HCT116 (cell line): ENCODE results near the gene OPCML. TPM values are rescaled to one million over a fixed set of nuclear protein-coding genes. Genes with fewer than 3 reads are reported as not detected.

Experiments used
- ATAC-seq: fragments of 200-7000 bp; cut with Tn5 transposase; 2 replicates; pipeline ENCODE4 v1.9.1; 2020; ENCODE audit warnings: mild to moderate bottlenecking, moderate library complexity
- BruUV-seq: library from RNA; stranded (reverse); fragments of 400-500 nt; replicated peaks from 2 replicates; lab custom pipeline; 2021; lab: Mats Ljungman, UMichigan
- CTCF ChIA-PET: fragments of 300-600 bp; sonication (Branson Sonifier 250); formaldehyde crosslinking; loops from one replicate; lab custom pipeline; 2021; ENCODE audit warnings: antibody characterized with exemption; lab: Charles Lee
- POLR2A ChIA-PET: fragments of 300-600, 350-600 bp; sonication (Branson Sonifier 250); formaldehyde crosslinking; loops from one replicate; lab custom pipeline; 2021; ENCODE audit warnings: antibody characterized with exemption; lab: Charles Lee
- RAD21 ChIA-PET, 2 experiments: fragments of 300-600 bp; sonication (Branson Sonifier 250); formaldehyde crosslinking; loops; one replicate each; lab custom pipeline; 2023; ENCODE audit warnings: low total read pairs in 2 of 2; ENCODE audit not compliant: uncharacterized antibody in 2 of 2, unreplicated experiment in 2 of 2, low non-redundant PET in 1 of 2; lab: Charles Lee
- DNase-seq: peaks from one replicate; pipeline ENCODE4 v3.0.0-alpha.2; 2010; ENCODE audit warnings: low read depth, low spot score
- H2AFZ ChIP-seq: fragments of 200-600 bp; shearing (Covaris generic), sonication (generic); 2 replicates; pipeline ENCODE4 v1.6.1; 2017; ENCODE audit warnings: low read depth, mixed run types, mixed read lengths, antibody characterized with exemption, low read length; ENCODE audit not compliant: poor library complexity, severe bottlenecking
- H3K27ac ChIP-seq: 2 replicates; pipeline ENCODE4 v1.5.1; 2012; ENCODE audit warnings: low read depth, low read length
- H3K27me3 ChIP-seq: fragments of 200-600 bp; sonication (generic); 2 replicates; pipeline ENCODE4 v1.6.1; 2016; ENCODE audit warnings: mixed run types, low read length, mixed read lengths; ENCODE audit not compliant: insufficient read depth
- H3K36me3 ChIP-seq, 2 experiments: fragments of 200-500 bp in 1 of 2; fragments of 200-600 bp in 1 of 2; sonication (Bioruptor generic) in 1 of 2; sonication (generic) in 1 of 2; 2 replicates each; pipeline versions ENCODE4 v1.5.1 to v1.6.1; 2014 to 2016; ENCODE audit warnings: low read length in 2 of 2, inconsistent platforms in 1 of 2, mixed read lengths in 1 of 2, mixed run types in 1 of 2; ENCODE audit not compliant: insufficient read depth in 2 of 2, control insufficient read depth in 1 of 2
- H3K4me1 ChIP-seq, 2 experiments: fragments of 200-600 bp in 1 of 2; sonication (generic) in 1 of 2; 2 replicates each; pipeline versions ENCODE4 v1.5.1 to v1.6.1; 2012 to 2017; ENCODE audit warnings: low read length in 2 of 2, inconsistent platforms in 1 of 2, mild to moderate bottlenecking in 1 of 2, mixed read lengths in 1 of 2, mixed run types in 1 of 2, moderate library complexity in 1 of 2; ENCODE audit not compliant: insufficient read depth in 2 of 2, control insufficient read depth in 1 of 2
- H3K4me2 ChIP-seq: fragments of 200-600 bp; sonication (generic); 2 replicates; pipeline ENCODE4 v1.6.1; 2017; ENCODE audit warnings: mixed run types, low read length, mixed read lengths
- H3K4me3 ChIP-seq, 2 experiments: fragments of 200-600 bp in 1 of 2; sonication (generic) in 1 of 2; replicated peaks in 1 of 2; 2 replicates each; pipeline ENCODE4 v1.5.1; 2011 to 2016; ENCODE audit warnings: low read length in 2 of 2, control low read depth in 1 of 2, low read depth in 1 of 2, mild to moderate bottlenecking in 1 of 2, mixed read lengths in 1 of 2, mixed run types in 1 of 2
- H3K79me2 ChIP-seq: fragments of 200-600 bp; sonication (generic); 2 replicates; pipeline ENCODE4 v1.6.1; 2017; ENCODE audit warnings: mild to moderate bottlenecking, mixed run types, low read length, moderate library complexity, mixed read lengths; ENCODE audit not compliant: insufficient read depth
- H3K9ac ChIP-seq: fragments of 200-600 bp; sonication (generic); 2 replicates; pipeline ENCODE4 v1.6.1; 2016; ENCODE audit warnings: low read length, mixed read lengths
- H3K9me2 ChIP-seq: fragments of 200-600 bp; sonication (generic), shearing (Covaris generic); 2 replicates; pipeline ENCODE4 v1.6.1; 2017; ENCODE audit warnings: mixed run types, mild to moderate bottlenecking, moderate library complexity; ENCODE audit not compliant: insufficient read depth
- H3K9me3 ChIP-seq, 2 experiments: fragments of 200-500 bp in 1 of 2; fragments of 200-600 bp in 1 of 2; sonication (Bioruptor generic) in 1 of 2; sonication (generic) in 1 of 2; 2 replicates each; pipeline ENCODE4 v1.6.1; 2014 to 2017; ENCODE audit warnings: low read length in 2 of 2, mixed read lengths in 2 of 2, inconsistent platforms in 1 of 2, low read depth in 1 of 2, mild to moderate bottlenecking in 1 of 2, mixed run types in 1 of 2, moderate library complexity in 1 of 2; ENCODE audit not compliant: control insufficient read depth in 1 of 2, insufficient read depth in 1 of 2
- H4K20me1 ChIP-seq: fragments of 200-600 bp; sonication (generic), shearing (Covaris generic); 2 replicates; pipeline ENCODE4 v1.6.1; 2017; ENCODE audit warnings: mixed run types, mild to moderate bottlenecking, moderate library complexity; ENCODE audit not compliant: insufficient read depth
- CBX3 ChIP-seq: IDR thresholded peaks from 2 replicates; pipeline ENCODE4 v1.6.1; 2012; ENCODE audit warnings: low read depth
- EGR1 ChIP-seq: IDR thresholded peaks from 2 replicates; pipeline ENCODE4 v1.6.1; 2012; ENCODE audit warnings: low read depth
- ELF1 ChIP-seq: IDR thresholded peaks from 2 replicates; pipeline ENCODE4 v1.6.1; 2012; ENCODE audit warnings: low read depth, borderline replicate concordance
- EZH2 ChIP-seq: fragments of 200-600 bp; sonication (generic); IDR thresholded peaks from 2 replicates; pipeline ENCODE4 v1.6.1; 2017; ENCODE audit warnings: antibody characterized with exemption, mixed run types
- EZH2phosphoT487 ChIP-seq: fragments of 200-600 bp; IDR thresholded peaks from 2 replicates; pipeline ENCODE4 v1.6.1; 2018; ENCODE audit warnings: antibody characterized with exemption, borderline replicate concordance
- REST ChIP-seq: IDR thresholded peaks from 2 replicates; pipeline ENCODE4 v1.6.1; 2012; ENCODE audit warnings: low read depth
- SIN3A ChIP-seq: IDR thresholded peaks from 2 replicates; pipeline ENCODE4 v1.6.1; 2012; ENCODE audit warnings: low read depth
- SP1 ChIP-seq: IDR thresholded peaks from 2 replicates; pipeline ENCODE4 v1.6.1; 2012; ENCODE audit warnings: low read depth
- SRF ChIP-seq: IDR thresholded peaks from 2 replicates; pipeline ENCODE4 v1.6.1; 2012; ENCODE audit warnings: low read depth
- TCF7L2 ChIP-seq: IDR thresholded peaks from 2 replicates; pipeline ENCODE4 v1.7.0; 2011; ENCODE audit warnings: borderline replicate concordance, inconsistent platforms; ENCODE audit not compliant: insufficient read depth, insufficient read length; ENCODE audit errors: extremely low read depth
- YY1 ChIP-seq: IDR thresholded peaks from 2 replicates; pipeline ENCODE4 v1.6.1; 2011; ENCODE audit warnings: low read length, low read depth, moderate library complexity, mild to moderate bottlenecking; ENCODE audit not compliant: insufficient replicate concordance; ENCODE audit errors: extremely low read depth
- ZFX ChIP-seq: fragments of 450-650 bp; IDR thresholded peaks from 2 replicates; pipeline ENCODE4 v1.6.1; 2017
- intact Hi-C: fragments of 100-400 bp; cut with micrococcal nuclease; formaldehyde crosslinking; loops from 2 replicates; pipeline ENCODE4 v1.10.0; 2022
- total RNA-seq: library from RNA; stranded (reverse); gene quantifications from one replicate; pipeline ENCODE4 v1.2.1, GENCODE V29; 2021; ENCODE audit not compliant: unreplicated experiment
- TF ChIP-seq, protein P1 (sequence below): IDR thresholded peaks from 2 replicates; pipeline ENCODE4 v1.6.1; 2012

The OPCML gene
- total RNA-seq, 1 experiment from 2014 or later, result not detected

DNA sequence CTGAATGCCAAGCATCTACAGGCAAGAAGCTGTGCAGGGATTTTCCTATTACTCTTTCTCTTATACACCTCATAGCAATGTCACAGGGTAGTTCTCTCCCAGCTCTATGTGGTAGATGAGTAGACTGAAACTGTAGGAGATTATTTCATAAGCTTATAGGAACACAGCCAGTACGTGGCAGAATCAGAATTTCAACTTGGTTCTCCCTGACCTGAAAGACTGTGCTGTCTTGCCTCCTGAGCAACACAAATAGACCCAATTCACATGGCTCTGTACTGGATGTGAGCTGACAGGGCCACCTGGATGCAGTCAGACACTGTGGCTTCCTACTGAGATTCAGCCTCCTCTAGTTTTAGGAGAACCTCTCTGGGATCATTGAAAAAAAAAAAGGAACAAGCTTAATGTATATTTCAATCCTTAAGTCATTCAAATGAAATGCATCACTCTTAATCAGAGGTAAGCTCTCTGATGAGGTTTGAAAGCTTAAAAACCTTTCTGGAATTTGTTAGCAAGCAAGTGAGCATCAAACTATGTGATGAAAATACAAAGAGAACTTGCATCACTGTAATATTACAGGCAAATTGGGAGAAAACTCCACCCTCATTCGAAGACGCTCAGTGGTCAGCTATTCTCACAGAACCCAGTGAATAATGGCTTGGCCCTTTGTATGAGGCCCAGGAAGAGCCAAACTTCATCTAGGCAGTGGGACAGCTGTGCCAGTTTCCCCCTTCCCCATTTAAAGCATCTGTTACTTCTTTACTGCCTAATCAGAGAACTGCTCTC, 1122.5 kb downstream of the OPCML start (continued):
- TF ChIP-seq EGR1 (no peak), YY1 (no peak), SP1 (no peak), ZFX (no peak)

GRCh38 chr11:132408877-132409276, 1123.4 kb downstream of the OPCML start:
- Histone ChIP-seq H4K20me1 (no peaks in the 10 kb centered on the region), H3K9ac (no peak overlapping the region), H3K4me3 (no peak overlapping the region), H3K36me3 (no peaks in the 10 kb centered on the region), H3K9me2 (no peaks in the 10 kb centered on the region), H3K4me2 (no peak overlapping the region), H2AFZ (no peak overlapping the region), H3K79me2 (no peaks in the 10 kb centered on the region), H3K27me3 (no peaks in the 10 kb centered on the region), H3K4me1 (no peaks in the 10 kb centered on the region), H3K9me3 (peaks cover 10 to 46% of the 10 kb centered on the region in 2 experiments; a peak in 2 of 4 replicates), H3K27ac (no peak overlapping the region)
- BruUV-seq, result no TSS peak
- DNase-seq (no peak), ATAC-seq (no peak)
- ChIA-PET CTCF (no interaction called here), POLR2A (no interaction called here), RAD21 (no interaction called here)
- TF ChIP-seq ELF1 (no peak), SIN3A (no peak), SP1 (no peak), EZH2 (no peak), REST (no peak), TCF7L2 (no peak), CBX3 (no peak), EZH2phosphoT487 (no peak), SRF (no peak)
- TF ChIP-seq, protein P1, sequence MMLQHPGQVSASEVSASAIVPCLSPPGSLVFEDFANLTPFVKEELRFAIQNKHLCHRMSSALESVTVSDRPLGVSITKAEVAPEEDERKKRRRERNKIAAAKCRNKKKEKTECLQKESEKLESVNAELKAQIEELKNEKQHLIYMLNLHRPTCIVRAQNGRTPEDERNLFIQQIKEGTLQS, result no peak
- intact Hi-C loops, result no loop called here
